HG03432 (cell line): ENCODE data around the gene TRABD.
"Not testable (repeated sequence)": the region's sequence is repeated elsewhere in the genome, so short reads cannot be mapped to it uniquely, and the experiment has no call there.

Experiments used
- ATAC-seq: cut with Tn5 transposase; IDR thresholded peaks from one replicate; pipeline ENCODE4 v1.9.1; 2021; ENCODE audit warnings: mild to moderate bottlenecking, moderate library complexity; ENCODE audit not compliant: unreplicated experiment

TRABD gene

DNA sequence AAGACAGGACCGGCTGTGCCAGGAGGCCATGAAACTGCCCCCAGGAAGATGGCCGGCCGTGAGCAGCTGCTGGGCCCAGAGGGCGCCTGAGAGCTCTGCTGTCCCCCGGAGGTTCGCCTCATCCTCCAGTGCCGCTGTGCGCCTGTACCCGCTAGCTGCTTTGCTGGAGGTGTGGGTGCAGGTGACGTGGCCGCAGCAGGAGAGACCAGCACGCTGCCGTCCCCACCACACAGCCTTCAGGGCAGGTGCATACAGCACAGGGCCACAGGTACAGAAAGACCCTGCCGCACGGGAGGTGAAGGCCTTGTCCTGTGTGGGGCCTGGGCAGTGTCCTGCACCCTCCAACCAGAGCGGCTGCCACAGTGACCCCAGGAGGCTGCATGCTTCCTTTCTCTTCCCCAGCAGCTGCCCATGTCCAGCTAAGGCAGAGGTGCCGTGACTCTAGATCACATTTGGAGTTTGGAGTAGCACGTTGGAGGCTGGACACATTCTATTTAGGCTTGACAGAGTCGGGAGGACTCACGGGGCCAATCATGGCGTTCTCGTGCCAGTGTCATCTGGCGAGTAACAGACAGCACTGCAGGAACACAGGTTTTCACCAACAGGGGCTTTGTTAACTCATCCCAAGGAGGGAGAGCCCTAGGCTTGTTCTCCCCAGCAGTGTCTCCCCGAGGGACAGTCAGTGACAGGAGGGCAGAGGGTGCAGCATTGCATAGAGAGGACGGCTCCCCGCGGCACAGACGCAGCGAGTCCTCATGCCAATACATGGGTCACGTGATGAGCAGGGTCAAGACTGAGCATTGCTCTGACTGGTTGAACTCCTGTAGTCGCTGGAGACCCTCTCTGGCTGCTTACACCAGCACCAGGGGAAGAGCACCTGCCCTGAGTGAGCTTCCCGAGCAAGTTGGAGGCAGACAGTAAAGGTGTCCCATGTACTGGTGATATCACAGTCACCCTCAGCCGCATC lies 33.9 kb upstream of the TRABD start:
- no peak for ATAC-seq

DNA sequence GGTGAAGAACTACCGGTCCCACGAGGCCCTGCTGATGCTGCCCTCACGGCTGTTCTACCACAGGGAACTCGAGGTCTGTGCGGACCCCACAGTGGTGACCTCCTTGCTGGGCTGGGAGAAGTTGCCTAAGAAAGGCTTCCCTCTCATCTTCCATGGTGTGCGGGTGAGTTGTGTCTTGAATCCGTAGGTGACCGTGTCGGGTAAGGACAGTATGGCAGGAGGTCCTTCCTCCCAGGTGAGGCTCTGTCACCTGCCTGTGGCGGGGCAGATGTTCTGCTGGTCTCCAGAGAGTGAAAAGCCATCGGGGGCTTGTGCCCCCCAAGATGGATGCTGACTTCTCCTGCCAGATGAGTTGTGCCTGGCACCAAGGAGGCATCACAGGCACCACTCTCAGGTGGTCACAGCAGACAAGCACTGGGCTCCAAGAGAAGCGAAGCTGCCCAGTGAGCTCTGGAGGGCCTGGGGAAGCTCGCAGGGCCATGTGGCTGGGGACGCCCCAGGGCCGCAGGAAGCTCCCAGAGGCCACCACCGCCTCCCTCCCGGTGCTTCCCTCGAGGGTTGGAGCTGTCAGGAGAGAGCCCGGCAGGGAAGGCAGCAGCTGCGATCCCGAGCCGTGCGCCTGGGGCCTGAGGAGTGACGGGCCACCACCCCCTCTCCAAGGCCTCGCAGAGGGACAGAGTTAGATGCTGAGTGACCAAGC lies 32.5 kb upstream of the TRABD start:
- ATAC-seq: no peak

DNA sequence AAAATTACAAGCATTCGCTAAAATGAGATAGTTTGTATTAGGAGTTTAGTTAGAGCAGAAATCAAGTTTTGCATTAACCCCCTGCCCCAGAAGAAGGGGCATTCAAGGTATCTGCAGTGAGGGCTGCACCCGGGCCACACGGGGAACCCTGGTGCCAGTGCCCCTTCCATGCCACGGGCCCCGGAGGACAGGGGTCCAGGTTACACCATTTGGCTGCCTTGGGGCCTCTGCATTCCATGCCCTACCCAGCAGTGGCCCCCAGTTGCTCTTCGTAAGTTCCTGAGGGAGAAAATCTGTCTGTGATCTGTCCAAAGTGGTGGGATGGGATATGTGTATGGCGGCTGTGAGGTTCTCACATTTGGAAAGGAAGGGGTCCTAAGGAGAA lies 32.0 kb upstream of the TRABD start:
- no peak for ATAC-seq

DNA sequence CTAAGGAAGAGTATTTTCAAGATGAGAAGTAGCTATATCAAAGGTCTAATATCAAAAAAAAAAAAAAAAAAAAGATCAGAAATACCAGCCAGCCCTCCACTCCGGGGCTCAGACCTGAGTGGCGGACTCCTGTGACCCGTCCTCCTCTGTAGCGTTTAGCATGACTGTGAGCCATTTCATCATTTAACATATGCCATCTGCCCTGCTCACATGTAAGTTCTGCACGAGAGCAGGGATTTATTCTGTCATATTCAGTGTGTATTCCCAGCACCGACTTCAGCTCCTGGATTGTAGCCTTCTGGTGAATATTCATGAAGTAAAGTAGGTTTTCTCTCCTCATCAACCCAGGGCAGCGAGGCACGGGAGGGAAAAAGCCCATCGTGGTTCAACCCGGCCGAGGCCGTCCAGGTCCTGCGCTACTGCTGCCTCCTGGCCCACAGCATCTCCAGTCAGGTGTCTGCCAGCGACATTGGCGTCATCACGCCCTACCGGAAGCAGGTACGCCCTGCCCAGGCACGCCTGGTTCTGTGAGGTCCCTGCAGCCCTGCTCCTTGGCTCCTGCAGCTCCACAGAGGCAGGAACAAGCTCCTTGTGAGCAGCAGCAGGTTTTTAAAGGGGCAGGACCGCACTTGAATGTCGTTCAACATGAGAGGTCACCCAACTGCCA lies 27.9 kb upstream of the TRABD start:
- no peak for ATAC-seq

DNA sequence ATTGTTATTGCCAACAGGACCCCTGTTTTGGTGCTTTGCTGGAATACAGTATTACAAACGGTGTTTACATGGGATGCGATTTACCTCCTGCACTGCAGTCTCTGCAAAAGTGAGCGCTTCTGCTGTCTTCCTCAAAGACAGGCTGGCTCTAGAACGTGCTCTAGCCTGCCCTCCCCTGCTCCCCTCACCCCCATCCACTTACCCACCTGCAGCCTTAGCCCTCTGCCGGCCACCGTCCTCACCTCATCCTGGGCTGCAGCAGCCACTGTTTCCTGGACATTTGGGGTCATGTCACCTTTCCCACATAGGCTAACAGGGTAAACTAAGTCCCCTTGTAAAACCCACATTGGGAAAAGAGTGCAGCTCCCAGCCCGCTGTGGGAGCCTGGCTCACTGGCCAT lies 24.8 kb upstream of the TRABD start:
- no peak for ATAC-seq

DNA sequence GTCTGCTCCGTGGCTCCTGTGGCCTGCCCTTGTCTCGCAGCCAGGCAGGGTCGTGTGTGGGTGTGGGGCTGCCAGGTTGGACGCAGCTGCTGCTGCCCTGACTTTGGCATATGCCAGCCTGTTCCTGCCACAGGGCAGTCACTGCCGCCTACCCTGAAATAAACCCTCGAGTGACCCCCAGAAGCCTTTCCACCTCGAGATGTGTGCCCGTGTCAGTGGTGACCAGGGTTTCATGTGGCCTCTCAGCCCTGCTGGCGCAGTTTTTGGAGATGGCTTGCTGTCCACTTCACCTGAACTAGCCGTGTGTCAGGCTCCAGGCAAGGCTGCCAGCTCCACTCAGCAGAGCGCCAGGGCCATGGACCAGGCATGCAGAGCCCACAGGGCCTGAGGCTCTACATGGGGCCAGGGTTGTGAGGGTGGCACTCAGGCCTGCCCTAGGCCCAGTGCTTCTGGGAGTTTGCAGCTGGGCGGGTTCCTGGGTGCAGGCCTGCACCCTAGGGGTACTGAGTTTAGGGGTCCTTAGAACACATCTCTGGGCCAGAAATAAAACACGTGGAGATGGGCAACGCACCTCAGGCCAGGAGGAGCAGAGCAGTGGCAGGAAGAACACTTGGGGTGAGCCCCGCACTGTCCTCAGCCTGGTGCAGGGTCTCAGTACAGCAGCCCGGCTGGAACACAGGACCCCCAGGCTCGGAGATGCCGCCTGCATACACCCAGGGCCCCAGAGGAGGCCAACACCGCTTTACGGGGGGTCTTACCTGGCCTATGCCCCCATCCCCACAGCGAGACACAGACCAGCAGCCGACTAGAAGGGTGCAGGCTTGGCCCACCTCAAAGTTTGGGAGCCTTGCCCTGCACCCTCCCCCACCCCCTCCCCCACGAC lies 24.0 kb upstream of the TRABD start:
- ATAC-seq: no peak

DNA sequence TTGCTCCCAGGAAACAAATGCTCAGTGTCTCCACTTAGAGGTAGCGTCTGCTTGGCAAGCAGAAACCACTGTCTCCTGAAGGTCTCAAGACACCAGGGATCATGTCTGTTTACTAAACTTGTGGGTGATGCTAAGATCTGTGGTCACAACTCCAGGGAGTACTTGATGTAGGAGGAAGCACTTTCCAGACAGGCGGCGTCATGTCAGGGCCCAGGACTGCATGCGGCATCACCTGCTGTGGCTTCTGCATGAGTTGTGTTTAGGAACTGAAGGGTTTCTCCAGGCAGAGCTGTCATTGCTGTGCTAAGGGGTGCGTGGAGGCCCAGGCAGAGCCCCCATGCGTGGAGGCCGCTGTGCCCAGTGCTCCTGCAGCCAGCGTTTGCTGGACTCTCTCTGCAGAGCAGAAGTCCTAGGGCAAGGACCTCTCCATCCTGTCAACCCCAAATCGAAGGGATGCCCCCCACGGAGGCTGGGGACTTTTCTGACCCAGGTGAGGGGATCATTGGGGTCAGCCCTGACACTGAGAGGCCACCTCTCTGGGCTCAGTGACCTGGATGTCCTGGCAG lies 23.2 kb upstream of the TRABD start:
- ATAC-seq: no peak

DNA sequence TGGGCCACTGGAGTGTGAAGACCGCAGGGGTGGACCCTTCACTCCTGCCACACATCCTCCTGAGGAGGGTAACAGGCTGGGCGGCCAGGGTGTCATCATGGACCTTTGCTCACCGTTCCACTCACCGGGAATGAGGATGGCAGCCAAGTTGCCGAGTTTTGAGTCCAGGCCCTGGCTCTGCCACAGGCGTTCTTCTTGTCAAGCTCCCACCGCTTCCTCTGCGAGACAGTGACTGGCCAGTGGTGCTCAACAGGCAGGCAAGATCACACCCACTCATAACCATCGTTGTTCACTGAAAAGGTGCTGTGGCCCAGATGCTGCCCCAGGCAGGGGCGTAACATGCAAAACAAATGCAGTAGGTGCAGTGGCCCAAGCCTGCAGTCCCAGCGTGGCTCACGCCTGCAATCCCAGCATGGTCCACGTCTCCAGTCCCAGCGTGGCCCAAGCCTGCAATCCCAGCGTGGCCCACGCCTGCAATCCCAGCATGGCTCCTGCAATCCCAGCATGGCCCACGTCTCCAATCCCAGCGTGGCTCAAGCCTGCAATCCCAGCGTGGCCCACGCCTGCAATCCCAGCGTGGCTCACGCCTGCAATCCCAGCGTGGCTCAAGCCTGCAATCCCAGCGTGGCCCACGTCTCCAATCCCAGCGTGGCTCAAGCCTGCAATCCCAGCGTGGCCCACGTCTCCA lies 20.1 kb upstream of the TRABD start:
- no peak for ATAC-seq

DNA sequence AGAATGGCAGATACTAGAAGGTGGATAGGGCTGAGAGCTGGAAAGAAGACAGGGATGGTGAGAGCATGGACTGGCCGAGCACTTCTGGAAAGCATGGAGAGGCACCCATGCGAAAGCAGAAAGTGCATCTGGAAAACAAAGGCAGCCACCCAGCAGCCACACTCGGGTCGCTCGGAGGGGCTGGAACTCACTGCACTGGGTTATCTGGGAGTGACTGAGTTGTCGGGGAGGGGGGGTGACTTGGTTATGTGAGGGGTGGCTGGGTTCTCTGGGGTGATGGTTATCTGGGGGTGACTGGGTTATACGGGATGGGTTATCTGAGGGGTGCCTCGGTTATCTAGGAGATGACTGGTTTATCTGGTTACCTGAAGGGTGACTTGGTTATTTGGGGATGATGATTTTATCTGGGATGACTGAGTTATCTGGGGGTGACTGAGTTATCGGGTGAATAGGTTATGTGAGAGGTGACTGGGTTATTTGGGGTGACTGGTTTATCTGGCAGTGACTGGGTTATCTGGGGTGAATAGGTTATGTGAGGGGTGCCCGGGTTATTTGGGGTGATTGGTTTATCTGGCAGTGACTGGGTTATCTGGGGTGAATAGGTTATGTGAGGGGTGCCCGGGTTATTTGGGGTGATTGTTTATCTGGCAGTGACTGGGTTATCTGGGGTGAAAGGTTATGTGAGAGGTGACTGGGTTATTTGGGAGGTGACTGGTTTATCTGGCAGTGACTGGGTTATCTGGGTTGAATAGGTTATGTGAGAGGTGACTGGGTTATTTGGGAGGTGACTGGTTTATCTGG lies 17.8 kb upstream of the TRABD start:
- no peak for ATAC-seq

DNA sequence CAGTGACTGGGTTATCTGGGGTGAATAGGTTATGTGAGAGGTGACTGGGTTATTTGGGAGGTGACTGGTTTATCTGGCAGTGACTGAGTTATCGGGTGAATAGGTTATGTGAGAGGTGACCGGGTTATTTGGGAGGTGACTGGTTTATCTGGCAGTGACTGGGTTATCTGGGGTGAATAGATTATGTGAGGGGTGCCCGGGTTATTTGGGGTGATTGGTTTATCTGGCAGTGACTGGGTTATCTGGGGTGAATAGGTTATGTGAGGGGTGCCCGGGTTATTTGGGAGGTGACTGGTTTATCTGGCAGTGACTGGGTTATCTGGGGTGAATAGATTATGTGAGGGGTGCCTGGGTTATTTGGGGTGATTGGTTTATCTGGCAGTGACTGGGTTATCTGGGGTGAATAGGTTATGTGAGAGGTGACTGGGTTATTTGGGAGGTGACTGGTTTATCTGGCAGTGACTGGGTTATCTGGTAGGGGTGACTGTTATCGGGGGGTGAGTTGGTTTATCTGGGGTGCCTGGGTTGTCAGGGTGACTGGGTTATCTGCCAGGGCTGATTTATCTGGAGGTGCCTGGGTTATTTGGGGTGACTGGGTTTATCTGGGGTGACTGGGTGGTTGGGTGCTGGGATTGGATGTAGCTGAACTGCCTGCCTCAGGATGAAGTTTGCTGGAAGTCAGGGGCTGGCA lies 17.1 kb upstream of the TRABD start:
- not testable (repeated sequence) for ATAC-seq

DNA sequence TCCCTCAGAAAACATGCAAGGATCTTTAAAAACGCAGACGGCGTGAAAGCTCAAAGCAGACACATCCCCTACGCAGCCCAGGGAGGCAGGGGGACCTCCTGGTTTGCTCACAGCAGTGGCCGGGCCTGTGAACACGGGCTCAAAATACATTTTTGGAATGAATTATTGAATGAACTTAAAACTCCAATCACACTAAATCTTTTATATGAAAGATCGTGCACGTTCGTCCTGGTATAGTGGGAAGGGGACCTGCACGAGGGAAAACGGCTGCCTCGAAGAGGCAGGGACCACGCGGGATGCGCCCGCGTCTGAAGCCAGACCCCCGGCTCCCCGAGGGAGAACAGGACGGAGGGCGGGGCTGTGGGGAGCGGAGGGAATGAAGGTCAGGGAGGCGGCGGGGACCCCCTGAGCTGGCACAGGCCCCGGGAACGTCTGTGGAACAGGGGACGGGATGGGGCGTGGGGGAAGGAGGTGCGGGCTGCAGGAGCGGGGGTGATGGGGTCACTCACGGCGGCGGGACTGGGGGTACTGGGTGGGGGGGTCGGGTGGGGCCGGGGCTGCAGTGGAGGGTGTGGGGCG lies 16.4 kb upstream of the TRABD start:
- ATAC-seq: no peak

DNA sequence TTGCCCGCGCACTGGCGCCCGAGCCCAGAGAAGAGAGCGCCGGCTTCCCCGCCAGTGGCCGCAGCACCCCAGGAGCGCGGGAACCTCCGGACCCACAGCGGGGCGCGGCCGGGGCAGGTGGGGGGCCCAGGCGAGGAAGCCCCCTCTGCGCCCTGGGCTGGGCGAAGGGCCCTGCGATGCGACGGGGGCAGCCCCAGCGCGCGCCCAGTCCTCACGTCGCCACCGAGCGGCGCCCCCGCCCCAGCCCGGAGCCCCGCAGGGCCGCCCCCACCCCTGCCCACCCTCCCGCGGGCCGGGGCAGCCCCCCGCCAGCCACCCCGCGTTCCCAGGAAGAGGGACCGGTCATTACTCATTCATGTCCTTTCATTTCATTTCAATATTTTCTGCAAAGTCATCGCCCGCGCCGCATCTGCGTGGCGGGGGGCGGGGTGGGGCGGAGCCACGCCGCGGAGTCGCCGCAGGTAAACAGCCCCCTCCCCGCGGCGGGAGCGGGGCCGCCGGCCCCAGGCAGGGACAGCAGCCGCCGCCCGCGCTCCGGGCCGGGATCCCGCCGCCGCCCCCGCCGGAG lies 15.9 kb upstream of the TRABD start:
- ATAC-seq: no peak

DNA sequence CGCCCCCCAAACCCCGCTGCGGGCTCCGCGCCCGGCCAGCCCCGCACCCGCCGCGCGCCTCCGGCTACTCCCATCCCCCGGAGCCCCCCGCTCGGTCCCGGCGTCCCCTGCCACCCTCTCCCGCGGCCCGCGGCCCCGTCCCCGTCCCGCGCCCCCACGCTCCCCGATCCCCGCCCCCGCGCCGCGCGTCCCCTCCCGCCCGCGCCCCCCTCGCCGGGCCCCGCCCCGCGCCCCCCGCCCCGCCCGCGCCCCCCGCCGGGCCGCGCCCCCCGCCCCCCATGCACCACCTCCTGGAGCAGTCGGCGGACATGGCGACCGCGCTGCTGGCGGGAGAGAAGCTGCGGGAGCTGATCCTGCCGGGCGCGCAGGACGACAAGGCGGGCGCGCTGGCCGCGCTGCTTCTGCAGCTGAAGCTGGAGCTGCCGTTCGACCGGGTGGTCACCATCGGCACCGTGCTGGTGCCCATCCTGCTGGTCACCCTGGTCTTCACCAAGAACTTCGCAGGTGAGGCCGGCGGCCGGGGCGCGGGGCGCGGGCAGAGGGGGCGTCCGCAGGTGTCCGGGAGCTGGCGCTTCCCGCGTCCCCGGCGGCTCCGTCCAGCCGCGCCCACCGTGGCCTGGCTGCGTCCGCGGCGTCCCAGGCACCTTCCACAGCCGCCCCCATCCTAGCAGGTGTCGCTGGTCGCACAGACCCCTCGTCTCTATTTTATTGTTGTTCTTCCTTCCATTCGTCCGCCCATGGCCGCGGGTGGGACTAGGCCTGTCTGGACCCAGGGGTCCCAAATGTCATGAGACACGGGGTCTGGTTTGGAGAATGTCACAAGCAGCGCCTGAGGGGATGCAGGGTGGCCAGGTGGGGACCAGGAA lies 15.0 kb upstream of the TRABD start, which contains the start of gene PANX2:
PANX2 (plus strand) TSS at position 279 of the 866 bp plus-strand sequence; CDS start at position 279, 0 bp downstream.
- ATAC-seq: no peak

DNA sequence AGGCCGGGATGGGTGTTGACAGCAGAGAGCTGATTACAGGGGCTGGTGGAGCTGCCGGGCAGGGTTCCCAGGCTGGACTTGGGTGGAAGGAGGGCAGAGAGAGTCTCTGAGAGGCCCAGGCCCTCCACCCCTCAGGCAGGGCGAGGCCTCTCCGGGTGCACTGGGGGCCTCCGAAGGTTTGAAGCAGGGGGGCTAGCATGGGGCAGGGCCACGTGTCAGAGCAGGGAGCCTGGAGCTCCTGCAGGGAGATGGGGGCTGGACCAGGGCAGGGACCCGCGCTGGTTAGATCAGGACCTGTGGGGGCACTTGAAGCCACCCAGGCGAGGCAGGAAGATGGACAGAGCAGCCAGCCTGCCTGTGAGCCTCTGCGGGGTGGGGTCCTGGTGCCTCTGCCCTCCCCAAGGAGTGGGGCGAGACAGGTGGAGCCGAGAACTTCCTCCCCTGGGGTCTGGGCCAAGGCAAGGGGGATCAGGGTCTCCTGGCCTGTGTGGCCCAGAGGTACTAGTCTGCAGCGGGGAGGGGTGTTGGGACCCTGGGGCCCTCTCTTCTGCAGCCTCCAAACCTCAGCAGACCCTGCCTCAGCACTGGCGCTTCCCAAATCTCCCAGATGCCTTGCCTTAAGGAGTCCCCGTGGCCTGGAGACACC lies 14.3 kb upstream of the TRABD start:
- ATAC-seq: no peak

DNA sequence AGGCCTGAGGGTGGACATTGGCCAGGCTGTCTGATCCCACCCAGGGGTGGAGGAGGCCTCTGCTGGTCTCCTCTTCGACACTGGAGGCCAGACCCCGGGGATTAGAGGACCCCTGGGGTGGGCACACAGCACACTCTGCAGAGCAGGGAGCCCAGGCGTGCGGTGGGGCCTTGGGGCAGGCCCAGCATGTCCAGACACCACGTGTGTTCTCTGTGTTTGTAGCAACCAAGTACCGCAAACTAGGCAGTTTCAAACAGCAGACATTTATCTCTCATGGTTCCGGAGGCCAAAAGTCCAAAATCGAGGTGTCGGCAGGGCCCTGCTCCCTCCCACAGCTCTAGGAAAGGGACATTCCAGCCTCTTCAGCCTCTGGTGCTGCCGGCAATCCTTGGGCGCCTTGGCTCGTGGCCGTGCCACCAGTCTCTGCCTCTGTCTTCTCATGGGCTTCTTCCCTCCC lies 13.7 kb upstream of the TRABD start:
- ATAC-seq: no peak
